NCI-H82 (cell line): Measurements from ENCODE around the gene PM20D1.
A peak's percentile ranks its signal among the peaks of the same experiment; 100 is the strongest.
"Not testable (repeated sequence)": the region's sequence is repeated elsewhere in the genome, so short reads cannot be mapped to it uniquely, and the experiment has no call there.

Source experiments
- DNase-seq: peaks from one replicate; lab custom pipeline; 2025; lab: John Stamatoyannopoulos, UW

The PM20D1 gene

GRCh38 chr1:205840146-205840923, 9.6 kb downstream of the PM20D1 start:
- DNase-seq, result no peak

DNA sequence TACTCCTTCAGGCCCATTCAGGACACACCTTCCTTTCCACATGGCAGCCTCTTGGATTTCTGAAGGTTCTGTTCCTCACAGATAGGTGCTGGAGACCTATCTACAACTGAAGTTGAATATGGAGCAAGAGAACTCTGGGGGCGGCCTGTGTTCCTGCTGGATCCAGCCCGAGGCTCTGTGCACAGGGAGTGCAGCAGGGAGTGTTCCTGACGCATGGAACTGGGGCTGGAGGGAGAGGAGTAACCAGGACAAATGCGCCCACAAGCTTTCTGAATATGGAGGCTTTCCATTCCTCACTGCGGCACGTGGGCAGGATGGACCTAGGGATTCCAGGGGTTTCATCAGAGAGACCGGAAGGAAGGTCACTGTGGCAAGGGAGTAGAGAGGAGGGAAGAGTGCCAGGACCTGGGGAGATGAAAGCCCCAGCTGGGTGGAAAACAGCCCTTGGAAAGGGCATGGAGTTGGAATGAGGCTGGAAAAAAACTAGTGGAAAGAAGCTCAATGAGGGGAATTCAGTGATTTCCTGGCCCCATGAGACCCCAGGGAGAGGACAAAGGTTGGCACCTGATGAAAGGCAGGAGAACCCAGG, 12.5 kb downstream of the PM20D1 start:
- no peak for DNase-seq

GRCh38 chr1:205834751-205835150, 15.2 kb downstream of the PM20D1 start:
- no peak for DNase-seq

GRCh38 chr1:205832326-205832751, 17.6 kb downstream of the PM20D1 start:
- no peak for DNase-seq

DNA sequence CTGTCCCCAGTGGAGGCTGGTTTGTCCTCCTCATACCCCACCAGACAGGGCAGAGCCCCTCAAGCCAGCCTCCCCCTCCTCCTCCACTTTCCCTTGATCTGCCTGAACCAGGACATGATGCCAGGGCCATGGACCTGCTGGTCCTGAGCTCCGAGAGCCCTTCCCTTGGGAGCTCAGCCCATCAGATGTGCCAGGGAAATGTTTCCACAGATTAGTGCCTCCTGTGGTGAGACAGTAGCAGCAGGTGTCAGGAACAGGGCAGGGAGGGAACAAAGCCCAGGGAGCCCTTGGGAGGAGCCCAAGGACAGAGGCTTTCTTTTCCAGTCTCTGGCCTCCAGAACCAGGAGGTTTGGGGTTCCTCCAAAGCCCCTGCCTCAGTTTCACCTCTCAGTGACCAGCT, 22.3 kb downstream of the PM20D1 start:
- peak; percentile 56 for DNase-seq

GRCh38 chr1:205826995-205827394, 22.9 kb downstream of the PM20D1 start:
- DNase-seq, result no peak

- DNase-seq, result no peak
Observed at GRCh38 chr1:205826016-205826806, 23.7 kb downstream of the PM20D1 start.

GRCh38 chr1:205824180-205824579, 25.8 kb downstream of the PM20D1 start:
- DNase-seq, result no peak

DNA sequence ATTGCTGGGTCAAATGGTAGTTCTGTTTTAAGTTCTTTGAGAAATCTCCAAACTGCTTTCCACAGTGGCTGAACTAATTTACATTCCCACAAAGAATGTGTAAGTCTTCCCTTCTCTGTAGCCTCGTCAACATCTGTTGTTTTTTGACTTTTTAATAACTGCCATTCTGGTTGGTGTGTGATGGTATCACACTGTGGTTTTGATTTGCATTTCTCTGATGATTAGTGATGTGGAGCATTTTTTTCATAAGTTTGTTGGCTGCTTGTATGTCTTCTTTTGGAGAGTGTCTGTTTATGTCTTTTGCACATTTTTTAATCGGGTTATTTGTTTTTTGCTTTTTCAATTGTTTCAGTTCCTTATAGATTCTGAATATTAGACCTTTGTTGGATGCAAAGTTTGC, 26.7 kb downstream of the PM20D1 start:
- DNase-seq, result not testable (repeated sequence)

- no peak for DNase-seq
Observed at GRCh38 chr1:205822397-205822796, 27.5 kb downstream of the PM20D1 start.

DNA sequence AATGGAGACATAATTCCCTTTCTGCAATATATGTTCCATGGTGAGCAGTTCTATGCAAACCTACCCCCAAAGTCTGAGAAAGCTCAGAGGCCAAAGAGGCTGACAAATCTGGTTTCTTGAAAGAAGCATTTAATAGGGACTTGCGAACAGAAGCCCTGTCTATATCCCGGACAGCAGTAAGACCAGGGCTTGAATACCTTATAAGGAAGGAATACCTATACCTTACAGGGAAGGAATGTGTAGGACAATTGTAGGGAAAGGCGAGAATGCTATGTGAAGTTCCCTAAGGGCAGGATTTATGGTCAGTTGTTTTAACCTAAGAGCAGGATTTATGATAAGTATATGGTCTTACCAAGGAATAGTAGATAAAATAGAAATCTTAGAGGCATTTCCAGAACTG, 31.9 kb downstream of the PM20D1 start:
- DNase-seq, result no peak

DNA sequence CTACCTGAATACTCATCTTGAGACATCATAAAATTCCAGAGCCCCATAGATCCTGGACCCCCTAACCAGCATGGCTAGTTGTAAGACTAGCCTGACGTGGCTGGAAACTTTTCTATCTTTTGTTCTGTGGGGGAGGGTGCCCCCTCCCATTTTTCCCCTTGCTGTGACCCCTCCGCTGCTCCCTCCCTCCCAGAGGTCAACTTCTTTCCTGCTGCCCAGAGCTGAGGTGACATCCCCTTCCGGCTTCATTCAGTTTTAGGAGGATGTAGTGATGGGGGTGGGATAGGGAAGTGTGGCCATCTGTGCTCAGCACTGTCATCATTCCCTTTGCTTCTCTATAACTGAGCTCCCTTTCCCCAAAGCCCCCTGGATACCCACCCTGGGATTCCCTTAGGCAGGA, 32.6 kb downstream of the PM20D1 start:
- no peak for DNase-seq

- no peak for DNase-seq
Observed at GRCh38 chr1:205813755-205814058, 36.2 kb downstream of the PM20D1 start.

- DNase-seq, result peak; percentile 98
Observed at GRCh38 chr1:205812878-205813754, 36.8 kb downstream of the PM20D1 start, which contains the start of gene SLC41A1. SLC41A1 (minus strand) TSS chr1:205813198; CDS start chr1:205810441, 2,757 bp downstream.

- DNase-seq, result peak; percentile 71
Observed at GRCh38 chr1:205812271-205812877, 37.6 kb downstream of the PM20D1 start.

GRCh38 chr1:205811660-205812059, 38.3 kb downstream of the PM20D1 start:
- DNase-seq, result peak; percentile 35

- DNase-seq, result peak; percentile 24
Observed at GRCh38 chr1:205810448-205811157, 39.3 kb downstream of the PM20D1 start.

DNA sequence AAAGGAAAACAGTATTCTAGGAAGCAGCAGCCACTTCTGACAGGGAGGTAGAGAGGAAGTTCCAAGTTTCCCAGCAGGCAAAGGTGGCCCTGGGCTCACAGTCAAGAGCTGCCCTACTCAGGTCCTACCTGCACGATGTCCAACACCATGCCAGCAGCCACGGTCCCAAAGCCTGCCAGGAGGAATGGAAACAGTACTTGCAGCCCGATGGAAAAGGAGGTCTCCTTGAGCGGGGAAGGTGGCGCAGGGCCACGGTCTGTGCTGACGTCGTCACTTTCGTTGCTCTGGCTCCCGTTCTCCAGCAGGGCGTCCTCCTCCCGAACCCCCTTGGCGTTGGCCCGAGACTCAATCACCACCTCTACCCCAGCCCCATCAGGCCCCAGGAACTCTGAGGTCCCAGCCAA, 40.0 kb downstream of the PM20D1 start:
- DNase-seq, result no peak

- DNase-seq, result no peak
Observed at GRCh38 chr1:205809469-205809868, 40.5 kb downstream of the PM20D1 start.

DNA sequence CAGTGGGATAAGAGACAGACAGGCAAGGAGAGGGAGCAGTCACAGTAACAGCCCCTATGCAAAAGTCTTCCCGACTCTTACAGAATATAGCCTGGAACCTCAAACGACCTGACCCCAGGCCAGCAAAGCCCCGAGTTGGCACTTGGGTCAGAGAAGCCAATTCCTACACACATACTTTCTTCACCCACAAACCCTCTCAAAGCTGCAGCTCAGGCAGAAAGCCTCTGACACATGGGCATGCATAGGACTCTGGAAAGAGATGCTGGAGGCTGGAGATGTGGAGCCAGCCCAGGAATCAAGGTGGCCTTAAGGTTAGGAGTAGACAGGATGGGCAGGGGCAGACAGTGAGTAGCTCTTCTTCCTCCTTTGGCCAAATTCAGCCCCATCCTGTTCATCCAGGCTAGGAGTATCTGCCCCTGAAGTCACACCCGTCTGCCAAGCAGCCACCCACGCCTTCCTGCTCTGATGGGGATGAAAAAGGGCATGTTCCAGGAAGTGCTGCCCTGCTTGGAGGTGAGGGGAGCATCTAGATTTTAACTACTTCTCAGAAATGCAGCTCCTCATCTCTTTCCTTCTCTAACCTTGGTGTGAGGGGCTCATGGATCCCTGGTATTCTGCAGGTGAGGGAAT, 44.7 kb downstream of the PM20D1 start:
- no peak for DNase-seq
